ENCODE results near the gene SND1. TPM values are rescaled to one million over a fixed set of nuclear protein-coding genes. Genes with fewer than 3 reads are reported as not detected.
A peak's percentile ranks its signal among the peaks of the same experiment; 100 is the strongest.

SND1 gene
- total and polyA plus RNA-seq, 10 of the 15 experiments (the other 5 are each of a cell fraction or from before 2014, with no cell fraction given) = 52.4 to 270 (median 146) TPM

DNA sequence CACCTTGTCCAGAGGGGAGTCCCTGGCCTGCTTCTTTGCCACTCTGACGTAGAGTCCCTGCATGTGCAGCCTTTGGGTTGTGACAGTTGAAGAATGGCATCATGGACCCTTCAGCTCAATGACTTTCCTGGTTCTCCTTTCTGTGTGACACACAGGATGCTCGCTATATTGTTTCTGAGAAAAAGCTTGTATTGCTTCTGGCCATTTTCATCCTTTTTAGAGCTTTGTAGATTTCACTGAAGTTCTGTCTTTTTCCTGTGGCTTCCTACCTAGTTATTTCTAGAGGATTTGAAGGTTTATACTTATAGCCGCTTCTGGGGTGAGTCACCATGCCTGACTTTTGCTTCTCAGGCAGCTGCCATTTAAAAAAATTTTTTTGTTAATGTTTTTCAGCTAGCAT, 27.0 kb downstream of the SND1 start (continued):
- peak; percentile 49; the same call in 1 of the 2 replicates for TF ChIP-seq SPI1 (IDR thresholded peaks at IDR 0.05; ENCODE audit: borderline replicate concordance, insufficient read depth, low read depth, low read length)

DNA sequence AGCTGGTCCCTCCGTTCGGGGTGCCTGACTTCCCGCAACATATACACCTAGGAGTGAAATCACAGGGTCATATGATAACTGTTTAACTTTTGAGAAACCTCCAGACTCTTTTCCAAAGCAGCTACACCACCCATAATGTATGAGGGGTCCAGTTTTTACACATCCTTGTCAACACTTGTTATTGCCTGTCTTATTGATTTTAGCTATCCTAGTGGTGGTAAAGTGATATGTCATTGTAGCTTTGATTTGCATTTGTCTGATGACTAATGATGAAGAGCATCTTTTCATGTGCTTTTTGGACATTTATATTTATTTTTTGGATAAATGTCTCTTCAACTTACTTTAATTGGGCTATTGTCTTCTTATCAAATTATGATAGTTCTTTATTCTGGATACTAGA, 29.0 kb downstream of the SND1 start:
- RAD21 ChIA-PET (ENCODE audit: unreplicated experiment) = interaction anchor here (1.4 kb wide), 1 partner anchor 25 kb away, joined by 6 read pairs; no protein-coding TSS in a partner anchor
- no TSS peak for BruUV-seq (replicated peaks)
- TF ChIP-seq, protein P1, sequence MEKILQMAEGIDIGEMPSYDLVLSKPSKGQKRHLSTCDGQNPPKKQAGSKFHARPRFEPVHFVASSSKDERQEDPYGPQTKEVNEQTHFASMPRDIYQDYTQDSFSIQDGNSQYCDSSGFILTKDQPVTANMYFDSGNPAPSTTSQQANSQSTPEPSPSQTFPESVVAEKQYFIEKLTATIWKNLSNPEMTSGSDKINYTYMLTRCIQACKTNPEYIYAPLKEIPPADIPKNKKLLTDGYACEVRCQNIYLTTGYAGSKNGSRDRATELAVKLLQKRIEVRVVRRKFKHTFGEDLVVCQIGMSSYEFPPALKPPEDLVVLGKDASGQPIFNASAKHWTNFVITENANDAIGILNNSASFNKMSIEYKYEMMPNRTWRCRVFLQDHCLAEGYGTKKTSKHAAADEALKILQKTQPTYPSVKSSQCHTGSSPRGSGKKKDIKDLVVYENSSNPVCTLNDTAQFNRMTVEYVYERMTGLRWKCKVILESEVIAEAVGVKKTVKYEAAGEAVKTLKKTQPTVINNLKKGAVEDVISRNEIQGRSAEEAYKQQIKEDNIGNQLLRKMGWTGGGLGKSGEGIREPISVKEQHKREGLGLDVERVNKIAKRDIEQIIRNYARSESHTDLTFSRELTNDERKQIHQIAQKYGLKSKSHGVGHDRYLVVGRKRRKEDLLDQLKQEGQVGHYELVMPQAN (conservative IDR thresholded peaks at IDR 0.05) = no peak
- TF ChIP-seq BMI1 (IDR thresholded peaks at IDR 0.05; ENCODE audit: borderline replicate concordance) = no peak
- TF ChIP-seq, protein P2, sequence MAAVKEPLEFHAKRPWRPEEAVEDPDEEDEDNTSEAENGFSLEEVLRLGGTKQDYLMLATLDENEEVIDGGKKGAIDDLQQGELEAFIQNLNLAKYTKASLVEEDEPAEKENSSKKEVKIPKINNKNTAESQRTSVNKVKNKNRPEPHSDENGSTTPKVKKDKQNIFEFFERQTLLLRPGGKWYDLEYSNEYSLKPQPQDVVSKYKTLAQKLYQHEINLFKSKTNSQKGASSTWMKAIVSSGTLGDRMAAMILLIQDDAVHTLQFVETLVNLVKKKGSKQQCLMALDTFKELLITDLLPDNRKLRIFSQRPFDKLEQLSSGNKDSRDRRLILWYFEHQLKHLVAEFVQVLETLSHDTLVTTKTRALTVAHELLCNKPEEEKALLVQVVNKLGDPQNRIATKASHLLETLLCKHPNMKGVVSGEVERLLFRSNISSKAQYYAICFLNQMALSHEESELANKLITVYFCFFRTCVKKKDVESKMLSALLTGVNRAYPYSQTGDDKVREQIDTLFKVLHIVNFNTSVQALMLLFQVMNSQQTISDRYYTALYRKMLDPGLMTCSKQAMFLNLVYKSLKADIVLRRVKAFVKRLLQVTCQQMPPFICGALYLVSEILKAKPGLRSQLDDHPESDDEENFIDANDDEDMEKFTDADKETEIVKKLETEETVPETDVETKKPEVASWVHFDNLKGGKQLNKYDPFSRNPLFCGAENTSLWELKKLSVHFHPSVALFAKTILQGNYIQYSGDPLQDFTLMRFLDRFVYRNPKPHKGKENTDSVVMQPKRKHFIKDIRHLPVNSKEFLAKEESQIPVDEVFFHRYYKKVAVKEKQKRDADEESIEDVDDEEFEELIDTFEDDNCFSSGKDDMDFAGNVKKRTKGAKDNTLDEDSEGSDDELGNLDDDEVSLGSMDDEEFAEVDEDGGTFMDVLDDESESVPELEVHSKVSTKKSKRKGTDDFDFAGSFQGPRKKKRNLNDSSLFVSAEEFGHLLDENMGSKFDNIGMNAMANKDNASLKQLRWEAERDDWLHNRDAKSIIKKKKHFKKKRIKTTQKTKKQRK (IDR thresholded peaks at IDR 0.05; ENCODE audit: low read depth, low read length) = no peak
- H3K4me2 ChIP-seq (ENCODE audit: control insufficient read depth, insufficient read depth) = no peak overlapping the region
- H3K4me3 ChIP-seq = no peak overlapping the region
- peaks cover 0 to 6% of the 10 kb centered on the region in 2 experiments; a peak in 3 of 4 replicates for H3K36me3 ChIP-seq (ENCODE audit: control insufficient read depth in 2 of 2, insufficient read depth in 2 of 2, low read length in 1 of 2)
- no peak overlapping the region for H3K9ac ChIP-seq (ENCODE audit: control insufficient read depth, insufficient read depth, low read length)
- intact Hi-C loops (cut with micrococcal nuclease; ENCODE audit: unreplicated experiment) = no loop called here
- SMC1A ChIA-PET (ENCODE audit: uncharacterized antibody, unreplicated experiment) = no interaction called here
- H3K27me3 ChIP-seq (replicated peaks in 1 of 2; ENCODE audit: control insufficient read depth in 2 of 2, insufficient read depth in 2 of 2, low read length in 1 of 2) = no peaks in the 10 kb centered on the region
- no peak overlapping the region for H2AFZ ChIP-seq (ENCODE audit: control insufficient read depth, low read depth, low read length)
- DNase-seq (ENCODE audit: low read depth, low spot score) (no peak), ATAC-seq (no peak), FAIRE-seq (no peak)
- no peak overlapping the region for H3K27ac ChIP-seq (ENCODE audit: control insufficient read depth, insufficient read depth)
- in situ Hi-C loops (cut with MboI) = no loop called here
- CTCF ChIA-PET = no interaction called here
- 100% methylated on average over 3 of the region's 3 CpGs for WGBS (ENCODE audit: insufficient coverage, insufficient replicate concordance, low lambda C conversion rate, missing lambda C conversion rate)
- peaks cover 40% of the 10 kb centered on the region for H3K4me1 ChIP-seq (ENCODE audit: control insufficient read depth, insufficient read depth, low read length)
- POLR2A ChIA-PET = no interaction called here
- peaks cover 6% of the 10 kb centered on the region; the same call in 1 of the 2 replicates for H4K20me1 ChIP-seq (ENCODE audit: control insufficient read depth, insufficient read depth)
- H3K79me2 ChIP-seq (ENCODE audit: control insufficient read depth, insufficient read depth, low read length) = peaks cover 87% of the 10 kb centered on the region
- peaks cover 6% of the 10 kb centered on the region; the same call in 2 of the 3 replicates for H3K9me3 ChIP-seq (replicated peaks; ENCODE audit: control insufficient read depth, insufficient read depth, low read length)

Data from GM12878 (cell line).